Dedifferentiated amniotic fluid mesenchymal stem cell (primary cell): ENCODE measurements around the gene INPP4B.

Source experiments
- DNase-seq: peaks from one replicate; pipeline ENCODE4 v3.0.0-alpha.2; 2016; ENCODE audit errors: extremely low spot score

The INPP4B gene

GRCh38 chr4:142348613-142349021 lies 497.5 kb downstream of the INPP4B start:
- no peak for DNase-seq

- DNase-seq: no peak
Observed at GRCh38 chr4:142347241-142347640, 498.9 kb downstream of the INPP4B start.

GRCh38 chr4:142345924-142346323 lies 500.2 kb downstream of the INPP4B start:
- no peak for DNase-seq

GRCh38 chr4:142341268-142341667 lies 504.8 kb downstream of the INPP4B start:
- no peak for DNase-seq

GRCh38 chr4:142339053-142339452 lies 507.0 kb downstream of the INPP4B start:
- no peak for DNase-seq

GRCh38 chr4:142336251-142336934 lies 509.7 kb downstream of the INPP4B start:
- no peak for DNase-seq

GRCh38 chr4:142334931-142335330 lies 511.2 kb downstream of the INPP4B start:
- no peak for DNase-seq

- peak; percentile 35 for DNase-seq
Observed at GRCh38 chr4:142331646-142332045, 514.5 kb downstream of the INPP4B start.

GRCh38 chr4:142331132-142331531 lies 515.0 kb downstream of the INPP4B start:
- DNase-seq: no peak

GRCh38 chr4:142330311-142330710 lies 515.8 kb downstream of the INPP4B start:
- no peak for DNase-seq

GRCh38 chr4:142329313-142329712 lies 516.8 kb downstream of the INPP4B start:
- DNase-seq: no peak

- DNase-seq: no peak
Observed at GRCh38 chr4:142326181-142326580, 519.9 kb downstream of the INPP4B start.

GRCh38 chr4:142324572-142324971 lies 521.5 kb downstream of the INPP4B start:
- no peak for DNase-seq

- no peak for DNase-seq
Observed at GRCh38 chr4:142322996-142323395, 523.1 kb downstream of the INPP4B start.

GRCh38 chr4:142318280-142318679 lies 527.8 kb downstream of the INPP4B start:
- no peak for DNase-seq

GRCh38 chr4:142316913-142317312 lies 529.2 kb downstream of the INPP4B start:
- no peak for DNase-seq

GRCh38 chr4:142316025-142316424 lies 530.1 kb downstream of the INPP4B start:
- DNase-seq: no peak

GRCh38 chr4:142314686-142315085 lies 531.4 kb downstream of the INPP4B start:
- no peak for DNase-seq

- DNase-seq: no peak
Observed at GRCh38 chr4:142314247-142314646, 531.9 kb downstream of the INPP4B start.

GRCh38 chr4:142312391-142312790 lies 533.7 kb downstream of the INPP4B start:
- DNase-seq: no peak

GRCh38 chr4:142311916-142312315 lies 534.2 kb downstream of the INPP4B start:
- no peak for DNase-seq

GRCh38 chr4:142309772-142310171 lies 536.3 kb downstream of the INPP4B start:
- no peak for DNase-seq

GRCh38 chr4:142307857-142308256 lies 538.2 kb downstream of the INPP4B start:
- DNase-seq: no peak

GRCh38 chr4:142297313-142297712 lies 548.8 kb downstream of the INPP4B start:
- DNase-seq: no peak
